Esophagus muscularis mucosa (tissue), 4 donors: ENCODE measurements around the gene MIR17HG.

Experiments used
- CTCF ChIP-seq, 3 experiments: fragments of 200-600 bp in 2 of 3; fragments of 450-650 bp in 1 of 3; sonication (generic) in 2 of 3; IDR thresholded peaks; one replicate each; pipeline ENCODE4 v1.5.1; 2017 to 2019; ENCODE audit warnings: antibody characterized with exemption in 3 of 3, mild to moderate bottlenecking in 2 of 3, moderate library complexity in 1 of 3
- EP300 ChIP-seq: sonication (generic); formaldehyde crosslinking; IDR thresholded peaks from one replicate; pipeline ENCODE4 v1.6.1; 2017; ENCODE audit warnings: antibody characterized with exemption
- POLR2A ChIP-seq: fragments of 450-650 bp; IDR thresholded peaks from one replicate; pipeline ENCODE4 v1.6.1; 2017; ENCODE audit warnings: antibody characterized with exemption, moderate library complexity, mild to moderate bottlenecking, low read depth
- POLR2AphosphoS5 ChIP-seq, 2 donors: sonication (generic); formaldehyde crosslinking; IDR thresholded peaks; one replicate each; pipeline ENCODE4 v1.6.1; 2017; ENCODE audit warnings: antibody characterized with exemption in 2 of 2

DNA sequence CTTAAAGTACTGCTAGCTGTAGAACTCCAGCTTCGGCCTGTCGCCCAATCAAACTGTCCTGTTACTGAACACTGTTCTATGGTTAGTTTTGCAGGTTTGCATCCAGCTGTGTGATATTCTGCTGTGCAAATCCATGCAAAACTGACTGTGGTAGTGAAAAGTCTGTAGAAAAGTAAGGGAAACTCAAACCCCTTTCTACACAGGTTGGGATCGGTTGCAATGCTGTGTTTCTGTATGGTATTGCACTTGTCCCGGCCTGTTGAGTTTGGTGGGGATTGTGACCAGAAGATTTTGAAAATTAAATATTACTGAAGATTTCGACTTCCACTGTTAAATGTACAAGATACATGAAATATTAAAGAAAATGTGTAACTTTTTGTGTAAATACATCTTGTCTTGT, 3.6 kb downstream of the MIR17HG start:
- TF ChIP-seq CTCF (IDR thresholded peaks at IDR 0.05), result no peak
- TF ChIP-seq POLR2AphosphoS5 (IDR thresholded peaks at IDR 0.05), result no peak
- no peak for TF ChIP-seq EP300
- TF ChIP-seq POLR2A, result no peak
